DOHH2 (cell line): ENCODE data around the gene RESP18.

Experiments
- H3F3A ChIP-seq: fragments of 200-600 bp; sonication (generic), shearing (Covaris generic); 2 replicates; pipeline ENCODE4 v1.6.0; 2016; ENCODE audit warnings: antibody characterized with exemption, mild to moderate bottlenecking; ENCODE audit not compliant: control insufficient read depth, insufficient read depth
- H3K27ac ChIP-seq: fragments of 200-600 bp; sonication (generic); 2 replicates; pipeline ENCODE4 v1.5.1; 2014; ENCODE audit warnings: low read depth, mild to moderate bottlenecking, low read length, moderate library complexity
- H3K27me3 ChIP-seq: fragments of 200-600 bp; sonication (generic); 2 replicates; pipeline ENCODE4 v1.6.1; 2014; ENCODE audit warnings: mild to moderate bottlenecking, low read length, mixed read lengths; ENCODE audit not compliant: control insufficient read depth
- H3K36me3 ChIP-seq: fragments of 200-600 bp; sonication (generic); 2 replicates; pipeline ENCODE4 v1.6.1; 2014; ENCODE audit warnings: mild to moderate bottlenecking, low read length, moderate library complexity, mixed read lengths; ENCODE audit not compliant: control insufficient read depth
- H3K4me1 ChIP-seq: fragments of 200-600 bp; sonication (generic); 2 replicates; pipeline ENCODE4 v1.6.1; 2014; ENCODE audit warnings: mild to moderate bottlenecking, low read length, mixed read lengths; ENCODE audit not compliant: control insufficient read depth
- H3K4me2 ChIP-seq: fragments of 200-600 bp; sonication (generic); 2 replicates; pipeline ENCODE4 v1.6.0; 2014; ENCODE audit warnings: mild to moderate bottlenecking, low read length, moderate library complexity
- H3K4me3 ChIP-seq: fragments of 200-600 bp; sonication (generic); 2 replicates; pipeline ENCODE4 v1.5.1; 2014; ENCODE audit warnings: mild to moderate bottlenecking, low read length, mixed read lengths
- H3K79me2 ChIP-seq: fragments of 200-600 bp; sonication (generic); 2 replicates; pipeline ENCODE4 v1.6.1; 2014; ENCODE audit warnings: mild to moderate bottlenecking, low read length, mixed read lengths; ENCODE audit not compliant: control insufficient read depth
- H3K9me2 ChIP-seq: fragments of 200-600 bp; sonication (generic); replicated peaks from 2 replicates; pipeline ENCODE4 v1.6.1; 2014; ENCODE audit warnings: mild to moderate bottlenecking, low read length, mixed read lengths; ENCODE audit not compliant: control insufficient read depth
- H3K9me3 ChIP-seq: fragments of 200-600 bp; sonication (generic); 2 replicates; pipeline ENCODE4 v1.6.1; 2014; ENCODE audit warnings: antibody characterized with exemption, low read length, mixed read lengths; ENCODE audit not compliant: control insufficient read depth, insufficient read depth
- H4K20me1 ChIP-seq: fragments of 200-600 bp; sonication (generic); 2 replicates; pipeline ENCODE4 v1.6.0; 2014; ENCODE audit warnings: low read depth, mild to moderate bottlenecking, antibody characterized with exemption, low read length, moderate library complexity; ENCODE audit not compliant: control insufficient read depth, insufficient read depth
- CTCF ChIP-seq: fragments of 200-600 bp; sonication (generic); IDR thresholded peaks from one replicate; pipeline ENCODE4 v1.5.1; 2014; ENCODE audit warnings: antibody characterized with exemption, mild to moderate bottlenecking, low read depth, low read length; ENCODE audit not compliant: poor library complexity, severe bottlenecking
- EZH2phosphoT487 ChIP-seq: fragments of 200-600 bp; sonication (generic); IDR thresholded peaks from 2 replicates; pipeline ENCODE4 v1.6.1; 2017; ENCODE audit warnings: borderline replicate concordance, mild to moderate bottlenecking, antibody characterized with exemption, low read length, moderate library complexity, mixed read lengths

Gene RESP18

DNA sequence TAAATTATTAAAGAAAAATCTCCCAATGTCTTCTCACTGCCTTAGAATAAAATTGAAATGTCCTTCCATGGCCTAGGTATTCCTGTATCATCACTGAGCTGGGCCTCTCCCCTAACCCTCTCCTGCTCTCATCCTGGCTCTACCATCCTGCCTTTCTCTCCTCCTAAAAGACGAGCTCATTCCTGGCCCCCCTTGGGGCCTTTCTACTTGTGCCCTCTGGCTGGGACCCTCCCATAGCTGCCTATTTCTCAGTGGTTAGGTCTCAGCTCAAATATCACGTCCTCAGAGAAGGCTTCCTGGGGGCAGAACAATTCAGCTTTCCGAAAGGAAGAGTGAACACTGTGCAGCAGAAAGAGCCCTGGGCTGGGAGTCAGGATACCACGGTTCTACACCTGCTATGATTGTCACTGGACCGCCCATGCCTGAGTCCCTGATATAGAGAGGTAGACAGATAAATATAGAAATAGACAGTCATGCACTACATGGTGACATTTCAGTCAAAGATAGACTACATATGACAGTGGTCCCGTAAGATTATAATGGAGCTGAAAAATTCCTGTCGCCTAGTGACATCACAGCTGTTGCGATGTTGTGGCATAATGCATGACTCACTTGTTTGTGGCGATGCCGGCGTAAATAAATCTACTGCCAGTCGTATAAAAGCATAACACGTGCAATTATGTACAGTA, 45.8 kb upstream of the RESP18 start:
- Histone ChIP-seq H3K79me2 (no peaks in the 10 kb centered on the region), H3F3A (no peaks in the 10 kb centered on the region), H4K20me1 (no peaks in the 10 kb centered on the region), H3K9me2 (no peaks in the 10 kb centered on the region), H3K36me3 (peaks cover 6% of the 10 kb centered on the region; the same call in 1 of the 2 replicates), H3K4me1 (no peaks in the 10 kb centered on the region), H3K27ac (no peak overlapping the region), H3K27me3 (no peaks in the 10 kb centered on the region), H3K4me3 (no peak overlapping the region), H3K4me2 (no peak overlapping the region), H3K9me3 (no peaks in the 10 kb centered on the region)
- no peak for TF ChIP-seq CTCF

- TF ChIP-seq CTCF (no peak), EZH2phosphoT487 (no peak)
- H3K9me2 ChIP-seq, result no peaks in the 10 kb centered on the region
- no peaks in the 10 kb centered on the region for H4K20me1 ChIP-seq
- H3K4me1 ChIP-seq, result no peaks in the 10 kb centered on the region
- H3F3A ChIP-seq, result no peaks in the 10 kb centered on the region
- H3K36me3 ChIP-seq, result peaks cover 3% of the 10 kb centered on the region; the same call in 1 of the 2 replicates
- no peak overlapping the region for H3K27ac ChIP-seq
- H3K79me2 ChIP-seq, result no peaks in the 10 kb centered on the region
- H3K9me3 ChIP-seq, result no peaks in the 10 kb centered on the region
- H3K4me2 ChIP-seq, result no peak overlapping the region
- H3K4me3 ChIP-seq, result no peak overlapping the region
- no peaks in the 10 kb centered on the region for H3K27me3 ChIP-seq
Observed at GRCh38 chr2:219369447-219369861, 36.9 kb upstream of the RESP18 start.

- TF ChIP-seq CTCF (no peak), EZH2phosphoT487 (no peak)
- no peaks in the 10 kb centered on the region for H3K9me3 ChIP-seq
- H3F3A ChIP-seq, result no peaks in the 10 kb centered on the region
- no peaks in the 10 kb centered on the region for H4K20me1 ChIP-seq
- H3K36me3 ChIP-seq, result no peaks in the 10 kb centered on the region
- no peaks in the 10 kb centered on the region for H3K79me2 ChIP-seq
- H3K9me2 ChIP-seq, result no peaks in the 10 kb centered on the region
- H3K4me1 ChIP-seq, result no peaks in the 10 kb centered on the region
- no peak overlapping the region for H3K4me3 ChIP-seq
- H3K27ac ChIP-seq, result no peak overlapping the region
- H3K27me3 ChIP-seq, result no peaks in the 10 kb centered on the region
- no peak overlapping the region for H3K4me2 ChIP-seq
Observed at GRCh38 chr2:219368690-219369191, 36.2 kb upstream of the RESP18 start.
